SK-N-SH treated with all-trans-retinoic acid at 6 μM for 48 hours (cell line): Measurements from ENCODE around the gene TNRC6A.

ENCODE experiments used
- ARNTL ChIP-seq: fragments of 450-650 bp; formaldehyde crosslinking; IDR thresholded peaks from 2 replicates; pipeline ENCODE4 v1.5.0; 2020; ENCODE audit warnings: low read depth, mild to moderate bottlenecking, moderate library complexity, borderline replicate concordance
- BACH2 ChIP-seq: fragments of 250-450 bp; sonication (Bioruptor Pico); IDR thresholded peaks from 2 replicates; pipeline ENCODE4 v1.9.0; 2021; ENCODE audit warnings: mild to moderate bottlenecking, borderline replicate concordance
- OSR1 ChIP-seq: fragments of 250-450 bp; sonication (Bioruptor Pico); IDR thresholded peaks from 2 replicates; pipeline ENCODE4 v1.8.0; 2022; ENCODE audit warnings: moderate library complexity, mild to moderate bottlenecking, inconsistent platforms
- POU6F1 ChIP-seq: fragments of 250-450 bp; sonication (Bioruptor Pico); IDR thresholded peaks from 2 replicates; pipeline ENCODE4 v1.8.0; 2021; ENCODE audit warnings: low read depth, mild to moderate bottlenecking, moderate library complexity, borderline replicate concordance
- RARB ChIP-seq: fragments of 250-450 bp; sonication (Bioruptor Pico); IDR thresholded peaks from 2 replicates; pipeline ENCODE4 v1.8.0; 2021; ENCODE audit warnings: mild to moderate bottlenecking, moderate library complexity
- TCF4 ChIP-seq: fragments of 250-450 bp; sonication (Bioruptor Pico); IDR thresholded peaks from 2 replicates; pipeline ENCODE4 v1.8.0; 2021; ENCODE audit warnings: mild to moderate bottlenecking, moderate library complexity, borderline replicate concordance
- ZC3H10 ChIP-seq: fragments of 250-450 bp; sonication (Bioruptor Pico); IDR thresholded peaks from 2 replicates; pipeline ENCODE4 v1.5.1; 2021; ENCODE audit warnings: mild to moderate bottlenecking, moderate library complexity
- ZFP3 ChIP-seq: fragments of 250-450 bp; sonication (Bioruptor Pico); IDR thresholded peaks from 2 replicates; pipeline ENCODE4 v1.5.0; 2020; ENCODE audit warnings: mild to moderate bottlenecking, moderate library complexity
- ZFP30 ChIP-seq: fragments of 450-650 bp; formaldehyde crosslinking; IDR thresholded peaks from 2 replicates; pipeline ENCODE4 v1.5.0; 2022; ENCODE audit warnings: mild to moderate bottlenecking, moderate library complexity
- ZNF565 ChIP-seq: fragments of 450-650 bp; formaldehyde crosslinking; conservative IDR thresholded peaks from 2 replicates; pipeline ENCODE4 v1.5.0; 2020; ENCODE audit warnings: low read depth, mild to moderate bottlenecking, moderate library complexity
- TF ChIP-seq, protein P1 (sequence below): fragments of 250-450 bp; sonication (Bioruptor Pico); IDR thresholded peaks from 2 replicates; pipeline ENCODE4 v1.8.0; 2020; ENCODE audit warnings: mild to moderate bottlenecking, moderate library complexity, borderline replicate concordance
- TF ChIP-seq, protein P2 (sequence below): fragments of 250-450 bp; sonication (Bioruptor Pico); IDR thresholded peaks from 2 replicates; pipeline ENCODE4 v1.5.1; 2020; ENCODE audit warnings: low read depth, mild to moderate bottlenecking, moderate library complexity

- TF ChIP-seq POU6F1 (CRISPR knock-in tag) = no peak
- TF ChIP-seq OSR1 = no peak
- TF ChIP-seq BACH2 = no peak
- TF ChIP-seq, protein P1, sequence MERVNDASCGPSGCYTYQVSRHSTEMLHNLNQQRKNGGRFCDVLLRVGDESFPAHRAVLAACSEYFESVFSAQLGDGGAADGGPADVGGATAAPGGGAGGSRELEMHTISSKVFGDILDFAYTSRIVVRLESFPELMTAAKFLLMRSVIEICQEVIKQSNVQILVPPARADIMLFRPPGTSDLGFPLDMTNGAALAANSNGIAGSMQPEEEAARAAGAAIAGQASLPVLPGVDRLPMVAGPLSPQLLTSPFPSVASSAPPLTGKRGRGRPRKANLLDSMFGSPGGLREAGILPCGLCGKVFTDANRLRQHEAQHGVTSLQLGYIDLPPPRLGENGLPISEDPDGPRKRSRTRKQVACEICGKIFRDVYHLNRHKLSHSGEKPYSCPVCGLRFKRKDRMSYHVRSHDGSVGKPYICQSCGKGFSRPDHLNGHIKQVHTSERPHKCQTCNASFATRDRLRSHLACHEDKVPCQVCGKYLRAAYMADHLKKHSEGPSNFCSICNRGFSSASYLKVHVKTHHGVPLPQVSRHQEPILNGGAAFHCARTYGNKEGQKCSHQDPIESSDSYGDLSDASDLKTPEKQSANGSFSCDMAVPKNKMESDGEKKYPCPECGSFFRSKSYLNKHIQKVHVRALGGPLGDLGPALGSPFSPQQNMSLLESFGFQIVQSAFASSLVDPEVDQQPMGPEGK (CRISPR knock-in tag) = no peak
- no peak for TF ChIP-seq ZFP3 (CRISPR knock-in tag)
- TF ChIP-seq ZFP30 (CRISPR knock-in tag) = no peak
- TF ChIP-seq, protein P2, sequence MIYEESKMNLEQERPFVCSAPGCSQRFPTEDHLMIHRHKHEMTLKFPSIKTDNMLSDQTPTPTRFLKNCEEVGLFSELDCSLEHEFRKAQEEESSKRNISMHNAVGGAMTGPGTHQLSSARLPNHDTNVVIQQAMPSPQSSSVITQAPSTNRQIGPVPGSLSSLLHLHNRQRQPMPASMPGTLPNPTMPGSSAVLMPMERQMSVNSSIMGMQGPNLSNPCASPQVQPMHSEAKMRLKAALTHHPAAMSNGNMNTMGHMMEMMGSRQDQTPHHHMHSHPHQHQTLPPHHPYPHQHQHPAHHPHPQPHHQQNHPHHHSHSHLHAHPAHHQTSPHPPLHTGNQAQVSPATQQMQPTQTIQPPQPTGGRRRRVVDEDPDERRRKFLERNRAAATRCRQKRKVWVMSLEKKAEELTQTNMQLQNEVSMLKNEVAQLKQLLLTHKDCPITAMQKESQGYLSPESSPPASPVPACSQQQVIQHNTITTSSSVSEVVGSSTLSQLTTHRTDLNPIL = no peak
- TF ChIP-seq ZNF565 (CRISPR knock-in tag) = no peak
- no peak for TF ChIP-seq TCF4 (CRISPR knock-in tag)
- TF ChIP-seq ARNTL (CRISPR knock-in tag) = no peak
- no peak for TF ChIP-seq ZC3H10 (CRISPR knock-in tag)
- TF ChIP-seq RARB (CRISPR knock-in tag) = no peak
Observed at GRCh38 chr16:24822974-24823373, 93.5 kb downstream of the TNRC6A start.
